ENCODE data around the gene TNFAIP8L1. TPM values are rescaled to one million over a fixed set of nuclear protein-coding genes. Genes with fewer than 3 reads are reported as not detected.

The TNFAIP8L1 gene
- total and polyA plus RNA-seq, 2 of the 8 experiments (the other 6 are each of a cell fraction or from before 2014, with no cell fraction given), result 3.2 to 6.1 TPM

DNA sequence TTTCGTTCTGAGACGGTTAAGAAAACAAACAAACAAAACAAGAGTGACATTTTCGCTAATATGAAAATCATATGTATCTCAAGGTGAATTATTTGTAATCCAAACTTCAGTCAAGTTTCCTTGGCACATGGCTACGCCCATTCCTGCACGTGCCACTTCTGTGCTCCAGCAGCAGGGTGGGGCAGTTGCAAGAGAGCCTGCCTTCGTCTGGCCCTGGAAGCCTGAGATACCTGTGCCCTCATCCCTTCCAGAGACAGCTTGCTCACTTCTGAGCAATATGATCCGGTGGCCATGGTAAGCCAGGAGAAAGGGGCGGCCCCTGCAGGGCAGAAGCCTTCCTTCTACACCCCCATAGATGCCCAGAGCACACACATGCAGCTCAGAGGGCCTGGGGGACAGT, 62.2 kb downstream of the TNFAIP8L1 start (continued):
- TF ChIP-seq SP1 (IDR thresholded peaks at IDR 0.05; ENCODE audit: low read depth, low read length), result no peak

DNA sequence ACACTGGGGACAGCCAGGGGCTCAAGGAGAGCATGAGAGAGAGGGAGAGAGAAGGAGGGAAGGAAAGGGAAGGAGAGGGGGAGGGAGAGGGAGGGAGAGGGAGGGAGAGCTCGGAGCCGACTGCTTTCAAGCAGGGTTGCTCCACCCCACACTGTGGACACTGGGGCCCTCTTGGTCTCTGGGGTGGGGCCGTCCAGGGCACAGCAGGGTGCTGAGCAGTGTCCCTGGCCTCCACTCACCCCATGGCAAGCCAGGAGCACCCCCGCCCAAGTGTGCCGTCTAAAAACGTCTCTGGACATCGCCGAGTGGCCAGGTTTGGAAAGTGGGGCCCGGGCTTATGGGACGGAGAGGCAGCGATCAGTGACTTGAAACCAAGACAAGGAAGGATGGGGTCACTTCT, 63.4 kb downstream of the TNFAIP8L1 start:
- Histone ChIP-seq H3K27me3 (replicated peaks in 1 of 4; ENCODE audit: control insufficient read depth in 3 of 4, extremely low read depth in 1 of 4, insufficient read depth in 3 of 4, low read length in 3 of 4) (no peaks in the 10 kb centered on the region), H2BK12ac (ENCODE audit: low read depth, low read length) (no peak overlapping the region), H2BK20ac (ENCODE audit: low read length) (no peak overlapping the region), H3K79me2 (ENCODE audit: control insufficient read depth in 1 of 2, insufficient read depth in 2 of 2, low read length in 2 of 2) (no peaks in the 10 kb centered on the region), H3K4me2 (ENCODE audit: insufficient read depth in 1 of 2, low read depth in 2 of 2, low read length in 2 of 2) (no peak overlapping the region), H3K18ac (ENCODE audit: extremely low read depth, low read length) (no peak overlapping the region), H2BK5ac (ENCODE audit: low read depth, low read length) (no peak overlapping the region), H3K23ac (ENCODE audit: insufficient read length) (no peak overlapping the region), H2BK120ac (replicated peaks; ENCODE audit: low read depth, low read length) (no peak overlapping the region), H3K56ac (replicated peaks; ENCODE audit: insufficient read length, low read depth, low read length) (no peak overlapping the region), H4K91ac (replicated peaks; ENCODE audit: insufficient read length, low read length) (no peak overlapping the region), H2AFZ (ENCODE audit: low read length) (no peak overlapping the region), H3K4me3 (ENCODE audit: extremely low read depth in 1 of 4, insufficient read depth in 2 of 4, low read depth in 3 of 4, low read length in 4 of 4) (no peak overlapping the region), H2AK5ac (ENCODE audit: low read depth, low read length) (no peak overlapping the region), H3K14ac (ENCODE audit: insufficient read length) (no peak overlapping the region), H3K4me1 (replicated peaks in 1 of 4; ENCODE audit: control insufficient read depth in 3 of 4, insufficient read depth in 4 of 4, low read length in 3 of 4) (no peaks in the 10 kb centered on the region), H3K27ac (ENCODE audit: low read depth, low read length) (no peak overlapping the region), H3K23me2 (ENCODE audit: low read depth, low read length) (no peaks in the 10 kb centered on the region), H3K79me1 (ENCODE audit: low read depth, low read length) (no peaks in the 10 kb centered on the region), H3K36me3 (ENCODE audit: control insufficient read depth in 2 of 4, insufficient read depth in 4 of 4, low read length in 3 of 4) (peaks cover 4 to 39% (median 17%) of the 10 kb centered on the region in 4 experiments; a peak in 7 of 8 replicates), H4K8ac (ENCODE audit: extremely low read depth, insufficient read depth, low read length) (no peak overlapping the region), H4K5ac (ENCODE audit: insufficient read length, low read depth, low read length) (no peak overlapping the region), H3K9me3 (ENCODE audit: insufficient read depth in 2 of 2, low read depth in 1 of 2, low read length in 1 of 2) (no peaks in the 10 kb centered on the region), H3K9ac (replicated peaks in 1 of 4; ENCODE audit: extremely low read depth in 1 of 4, low read depth in 3 of 4, low read length in 3 of 4) (no peak overlapping the region), H3K4ac (replicated peaks; ENCODE audit: insufficient read length, low read depth, low read length) (no peak overlapping the region), H4K20me1 (replicated peaks in 1 of 2; ENCODE audit: control insufficient read depth in 1 of 2, insufficient read depth in 2 of 2, low read length in 2 of 2) (peaks cover 0 to 5% of the 10 kb centered on the region in 2 experiments), H2BK15ac (ENCODE audit: low read length) (no peak overlapping the region)
- 95% methylated on average over 9 of the region's 11 CpGs; no CpG with 5 or more reads in 1 of the 2 experiments for WGBS, 2 experiments (ENCODE audit: extremely low coverage in 1 of 2, insufficient coverage in 1 of 2, insufficient read length in 1 of 2, insufficient replicate concordance in 2 of 2, low coverage in 1 of 2, low lambda C conversion rate in 2 of 2, missing lambda C conversion rate in 1 of 2)
- TF ChIP-seq TCF12 (IDR thresholded peaks at IDR 0.05; ENCODE audit: low read depth, low read length), result no peak
- POLR2A ChIA-PET (ENCODE audit: partially characterized antibody), result no interaction called here
- FAIRE-seq (no peak), DNase-seq (ENCODE audit: low read depth in 1 of 2, low spot score in 2 of 2) (no peak)
- CTCF ChIA-PET (ENCODE audit: partially characterized antibody), result no interaction called here
